PFSK-1 (cell line): ENCODE results near the gene TMEM125.

ENCODE experiments used
- FOXP2 ChIP-seq: optimal IDR thresholded peaks from 2 replicates; pipeline ENCODE3; 2011; ENCODE audit warnings: borderline replicate concordance, control low read depth, inconsistent platforms; ENCODE audit not compliant: insufficient read depth; ENCODE audit errors: extremely low read length, extremely low read depth
- POLR2AphosphoS5 ChIP-seq: IDR thresholded peaks from 2 replicates; pipeline ENCODE4 v1.6.1; 2012; ENCODE audit warnings: low read depth, mild to moderate bottlenecking, control low read depth, low read length, moderate library complexity
- REST ChIP-seq, 2 experiments: IDR thresholded peaks; 2 replicates each; pipeline versions ENCODE4 v1.6.1 to v1.8.0; 2011 to 2012; ENCODE audit warnings: low read depth in 2 of 2, low read length in 2 of 2, control low read depth in 1 of 2, inconsistent platforms in 1 of 2, mild to moderate bottlenecking in 1 of 2, moderate library complexity in 1 of 2; ENCODE audit not compliant: insufficient read depth in 1 of 2
- SIN3A ChIP-seq: IDR thresholded peaks from 2 replicates; pipeline ENCODE4 v1.6.1; 2012; ENCODE audit warnings: mild to moderate bottlenecking, low read length, moderate library complexity, borderline replicate concordance; ENCODE audit not compliant: insufficient read depth
- TAF1 ChIP-seq: IDR thresholded peaks from 2 replicates; pipeline ENCODE4 v1.6.1; 2012; ENCODE audit warnings: low read length, control low read depth, borderline replicate concordance; ENCODE audit not compliant: insufficient read depth

TMEM125 gene

GRCh38 chr1:43298055-43298454 is 28.3 kb downstream of the TMEM125 start:
- no peak for TF ChIP-seq TAF1

- TF ChIP-seq TAF1 (no peak), POLR2AphosphoS5 (no peak), FOXP2 (no peak), SIN3A (no peak), REST (IDR thresholded peaks at IDR 0.05; ENCODE audit: insufficient read depth in 1 of 2, low read depth in 2 of 2, low read length in 2 of 2) (no peak)
Measured at GRCh38 chr1:43299101-43299500, 29.3 kb downstream of the TMEM125 start.

GRCh38 chr1:43300378-43301094 is 30.8 kb downstream of the TMEM125 start, which contains the start of gene TIE1:
TSS of gene TIE1 (plus strand) at chr1:43300982. CDS start at chr1:43301072, 90 bp downstream.
- TF ChIP-seq REST (IDR thresholded peaks at IDR 0.05; ENCODE audit: insufficient read depth in 1 of 2, low read depth in 2 of 2, low read length in 2 of 2) (no peak), TAF1 (0 out of 2 replicates have a peak, but pooled peaks have one; percentile 48), FOXP2 (no peak), POLR2AphosphoS5 (peak; percentile 68; the same call in 1 of the 2 replicates), SIN3A (no peak)

GRCh38 chr1:43302201-43302600 is 32.4 kb downstream of the TMEM125 start:
- TF ChIP-seq POLR2AphosphoS5 (no peak), REST (IDR thresholded peaks at IDR 0.05; ENCODE audit: insufficient read depth in 1 of 2, low read depth in 2 of 2, low read length in 2 of 2) (no peak), TAF1 (no peak), FOXP2 (no peak), SIN3A (no peak)

- TF ChIP-seq FOXP2 (no peak), TAF1 (no peak), SIN3A (no peak), POLR2AphosphoS5 (no peak), REST (IDR thresholded peaks at IDR 0.05; ENCODE audit: insufficient read depth in 1 of 2, low read depth in 2 of 2, low read length in 2 of 2) (no peak)
Measured at GRCh38 chr1:43302721-43303470, 33.1 kb downstream of the TMEM125 start.
